GM21423 (cell line): ENCODE results near the gene USP2.

Experiments
- ATAC-seq: cut with Tn5 transposase; IDR thresholded peaks from one replicate; pipeline ENCODE4 v1.9.1; 2021; ENCODE audit warnings: mild to moderate bottlenecking, moderate library complexity; ENCODE audit not compliant: unreplicated experiment

USP2 gene

GRCh38 chr11:119381181-119381988, at the start of gene USP2:
USP2 (minus strand) TSS chr11:119381690; CDS start chr11:119373480, 8,210 bp downstream.
- peak; percentile 96 for ATAC-seq

GRCh38 chr11:119427279-119427678, 45.8 kb upstream of the USP2 start:
- ATAC-seq: no peak

GRCh38 chr11:119426142-119426541, 44.7 kb upstream of the USP2 start:
- ATAC-seq: no peak

GRCh38 chr11:119424775-119425174, 43.3 kb upstream of the USP2 start:
- ATAC-seq: no peak

GRCh38 chr11:119424276-119424675, 42.8 kb upstream of the USP2 start:
- no peak for ATAC-seq

GRCh38 chr11:119423509-119424254, 42.2 kb upstream of the USP2 start:
- ATAC-seq: no peak

- no peak for ATAC-seq
Observed at GRCh38 chr11:119422809-119423508, 41.5 kb upstream of the USP2 start, which contains the start of gene THY1. THY1 (minus strand) TSS chr11:119423172; CDS start chr11:119420905, 2,267 bp downstream.

- no peak for ATAC-seq
Observed at GRCh38 chr11:119421941-119422808, 40.7 kb upstream of the USP2 start.

- ATAC-seq: no peak
Observed at GRCh38 chr11:119421351-119421750, 39.9 kb upstream of the USP2 start.

GRCh38 chr11:119420631-119421030, 39.1 kb upstream of the USP2 start:
- no peak for ATAC-seq

- no peak for ATAC-seq
Observed at GRCh38 chr11:119419834-119420492, 38.5 kb upstream of the USP2 start.

- no peak for ATAC-seq
Observed at GRCh38 chr11:119419246-119419645, 37.8 kb upstream of the USP2 start.

- no peak for ATAC-seq
Observed at GRCh38 chr11:119418759-119419158, 37.3 kb upstream of the USP2 start.

- ATAC-seq: no peak
Observed at GRCh38 chr11:119417726-119418540, 36.4 kb upstream of the USP2 start.

- ATAC-seq: no peak
Observed at GRCh38 chr11:119416606-119417580, 35.4 kb upstream of the USP2 start.

- ATAC-seq: no peak
Observed at GRCh38 chr11:119415966-119416365, 34.5 kb upstream of the USP2 start.

- ATAC-seq: no peak
Observed at GRCh38 chr11:119415517-119415916, 34.0 kb upstream of the USP2 start.

GRCh38 chr11:119414734-119415133, 33.2 kb upstream of the USP2 start:
- ATAC-seq: no peak
